ENCODE results near the gene IRF2BP1. TPM values are rescaled to one million over a fixed set of nuclear protein-coding genes. Genes with fewer than 3 reads are reported as not detected.

The IRF2BP1 gene
- total and polyA plus RNA-seq, 2 of the 13 experiments (the other 11 are each of a cell fraction or from before 2014, with no cell fraction given): 4.3 to 14.3 TPM

GRCh38 chr19:45862564-45863334, 23.2 kb downstream of the IRF2BP1 start, which contains the start of gene SYMPK (continued):
- TF ChIP-seq TGIF2 (CRISPR knock-in tag; IDR thresholded peaks at IDR 0.05) (0 out of 2 replicates have a peak, but pooled peaks have one; percentile 0), MLXIP (CRISPR knock-in tag; IDR thresholded peaks at IDR 0.05; ENCODE audit: borderline replicate concordance) (no peak), NONO (IDR thresholded peaks at IDR 0.05) (no peak), NONO (CRISPR knock-in tag; conservative IDR thresholded peaks at IDR 0.05) (peak; percentile 77), ZFP36L1 (CRISPR knock-in tag; IDR thresholded peaks at IDR 0.05) (no peak), GMEB1 (CRISPR knock-in tag; IDR thresholded peaks at IDR 0.05; ENCODE audit: borderline replicate concordance) (peak; percentile 95), ISX (CRISPR knock-in tag; conservative IDR thresholded peaks at IDR 0.05) (no peak), HNRNPK (IDR thresholded peaks at IDR 0.05; ENCODE audit: low read depth, low read length, poor library complexity, severe bottlenecking) (peak; percentile 58), PCBP2 (optimal IDR thresholded peaks at IDR 0.05; ENCODE audit: low read depth, low read length, poor library complexity, severe bottlenecking) (no peak), NCOR1 (IDR thresholded peaks at IDR 0.05; ENCODE audit: borderline replicate concordance, low read length) (no peak), RNF2 (conservative IDR thresholded peaks at IDR 0.05; ENCODE audit: low read depth) (no peak), ZHX1 (CRISPR knock-in tag; IDR thresholded peaks at IDR 0.05; ENCODE audit: low read depth) (no peak), ZNF142 (CRISPR knock-in tag; IDR thresholded peaks at IDR 0.05) (no peak)

Measured in HepG2 (cell line).